CD14-positive monocyte (primary cell): ENCODE measurements around the gene PFDN1. TPM values are rescaled to one million over a fixed set of nuclear protein-coding genes. Genes with fewer than 3 reads are reported as not detected.
A peak's percentile ranks its signal among the peaks of the same experiment; 100 is the strongest.

Experiments
- DNase-seq, 3 donors: peaks; one replicate each; pipeline ENCODE4 v3.0.0-alpha.2; 2011 to 2022
- H2AFZ ChIP-seq: 2 replicates; pipeline ENCODE4 v1.6.0; 2012; ENCODE audit warnings: mild to moderate bottlenecking, low read depth, low read length, inconsistent platforms; ENCODE audit not compliant: insufficient read depth, poor library complexity, severe bottlenecking
- H3K27ac ChIP-seq, 2 donors: 1 replicate in 1 of 2; 2 replicates in 1 of 2; pipeline ENCODE4 v1.5.1; 2012 to 2013; ENCODE audit warnings: low read length in 2 of 2, control low read depth in 1 of 2, inconsistent platforms in 1 of 2, low read depth in 1 of 2, mild to moderate bottlenecking in 1 of 2
- H3K27me3 ChIP-seq, 2 donors: one replicate each; pipeline versions ENCODE4 v1.6.0 to v1.6.1; 2011 to 2013; ENCODE audit warnings: low read length in 2 of 2; ENCODE audit not compliant: control insufficient read depth in 2 of 2, insufficient read depth in 2 of 2
- H3K36me3 ChIP-seq, 2 donors: replicated peaks in 1 of 2; 1 replicate in 1 of 2; 2 replicates in 1 of 2; pipeline versions ENCODE4 v1.5.1 to v1.6.1; 2012 to 2013; ENCODE audit warnings: low read length in 2 of 2, control low read depth in 1 of 2, inconsistent platforms in 1 of 2, mild to moderate bottlenecking in 1 of 2; ENCODE audit not compliant: insufficient read depth in 2 of 2, control insufficient read depth in 1 of 2
- H3K4me1 ChIP-seq, 2 donors: 1 replicate in 1 of 2; 2 replicates in 1 of 2; pipeline versions ENCODE4 v1.5.1 to v1.6.1; 2012 to 2013; ENCODE audit warnings: low read length in 2 of 2, control low read depth in 1 of 2, inconsistent platforms in 1 of 2, mild to moderate bottlenecking in 1 of 2, moderate library complexity in 1 of 2; ENCODE audit not compliant: insufficient read depth in 2 of 2, control insufficient read depth in 1 of 2
- H3K4me2 ChIP-seq: replicated peaks from 2 replicates; pipeline ENCODE3; 2012; ENCODE audit warnings: low read length, moderate library complexity, mild to moderate bottlenecking; ENCODE audit not compliant: poor library complexity, severe bottlenecking; ENCODE audit errors: extremely low read depth
- H3K4me3 ChIP-seq, 3 experiments: fragments of 200-600 bp in 1 of 3; sonication (generic) in 1 of 3; replicated peaks in 1 of 3; 1 replicate in 2 of 3; 2 replicates in 1 of 3; pipeline ENCODE4 v1.5.1; 2011 to 2013; ENCODE audit warnings: low read length in 3 of 3, mild to moderate bottlenecking in 3 of 3, control low read depth in 2 of 3, low read depth in 2 of 3, inconsistent platforms in 1 of 3, moderate library complexity in 1 of 3
- H3K79me2 ChIP-seq: 2 replicates; pipeline ENCODE4 v1.6.0; 2012; ENCODE audit warnings: mild to moderate bottlenecking, control low read depth, inconsistent platforms, low read length, moderate library complexity; ENCODE audit not compliant: insufficient read depth
- H3K9ac ChIP-seq: 2 replicates; pipeline ENCODE4 v1.6.0; 2017; ENCODE audit warnings: low read length, mild to moderate bottlenecking; ENCODE audit not compliant: insufficient read depth, poor library complexity, severe bottlenecking
- H3K9me3 ChIP-seq, 2 donors: replicated peaks in 1 of 2; 1 replicate in 1 of 2; 2 replicates in 1 of 2; pipeline versions ENCODE4 v1.5.1 to v1.6.1; 2012 to 2013; ENCODE audit warnings: low read length in 2 of 2, control low read depth in 1 of 2; ENCODE audit not compliant: control insufficient read depth in 1 of 2, insufficient read depth in 1 of 2
- H4K20me1 ChIP-seq: 2 replicates; pipeline ENCODE4 v1.6.0; 2012; ENCODE audit warnings: mild to moderate bottlenecking, low read length, control low read depth, moderate library complexity; ENCODE audit not compliant: insufficient read depth
- H3K27ac Mint-ChIP-seq, 7 donors: one replicate each; pipeline ENCODE4 v1.8.0; 2020; ENCODE audit warnings: mild to moderate bottlenecking in 7 of 7, mixed read lengths in 7 of 7, moderate library complexity in 6 of 7, inconsistent platforms in 2 of 7
- H3K27me3 Mint-ChIP-seq, 3 donors: one replicate each; pipeline ENCODE4 v1.8.0; 2021 to 2022; ENCODE audit warnings: low read depth in 3 of 3, mild to moderate bottlenecking in 3 of 3, mixed read lengths in 3 of 3, moderate library complexity in 3 of 3, inconsistent platforms in 1 of 3
- H3K36me3 Mint-ChIP-seq, 2 donors: one replicate each; pipeline ENCODE4 v1.8.0; 2020; ENCODE audit warnings: mixed read lengths in 2 of 2, inconsistent platforms in 1 of 2, mild to moderate bottlenecking in 1 of 2
- H3K4me1 Mint-ChIP-seq: one replicate; pipeline ENCODE4 v1.8.0; 2020; ENCODE audit warnings: mild to moderate bottlenecking, mixed read lengths
- H3K4me3 Mint-ChIP-seq, 2 donors: one replicate each; pipeline ENCODE4 v1.8.0; 2020; ENCODE audit warnings: mild to moderate bottlenecking in 2 of 2, mixed read lengths in 2 of 2, moderate library complexity in 1 of 2
- H3K9me3 Mint-ChIP-seq, 7 donors: one replicate each; pipeline ENCODE4 v1.8.0; 2020 to 2022; ENCODE audit warnings: mixed read lengths in 7 of 7, mild to moderate bottlenecking in 6 of 7, moderate library complexity in 6 of 7, inconsistent platforms in 2 of 7
- WGBS: methylation state at CpG from one replicate; pipeline ENCODE4 v1.1.5; 2013; ENCODE audit warnings: missing lambda C conversion rate; ENCODE audit not compliant: insufficient coverage; 5-methylcytosine and 5-hydroxymethylcytosine counted together
- intact Hi-C, 2 donors: fragments of 100-400 bp; cut with micrococcal nuclease; formaldehyde crosslinking; loops; one replicate each; pipeline versions ENCODE4 v1.15.0 to v1.15.1; 2023
- polyA plus RNA-seq, 3 donors: library from polyadenylated mRNA; depleted of rRNA in 1 of 3; unstranded in 2 of 3; stranded (reverse) in 1 of 3; fragments of 300-500 nt in 2 of 3; fragments of >200 nt in 1 of 3; fragmentation: Illumina TruSeq in 2 of 3; gene quantifications; 1 replicate in 2 of 3; 2 replicates in 1 of 3; pipeline ENCODE4 v1.2.3, GENCODE V29; 2012 to 2021
- TF ChIP-seq, protein P1 (sequence below): fragments of 200-600 bp; IDR thresholded peaks from one replicate; pipeline ENCODE4 v1.8.0; 2022; ENCODE audit warnings: antibody characterized with exemption, mild to moderate bottlenecking

The PFDN1 gene
- polyA plus RNA-seq, 3 donors, result 44.7 to 105 (median 82.2) TPM

- WGBS, result 83% methylated on average over 1 of the region's 3 CpGs
- peak overlapping the region in 1 of 2 donors; percentile 62 for H3K27ac ChIP-seq
- H3K9me3 ChIP-seq, result no peaks in the 10 kb centered on the region
- peak overlapping the region; percentile 88 to 96 (median 93) for H3K27ac Mint-ChIP-seq
- H3K9ac ChIP-seq, result no peak overlapping the region
- peaks cover 50 to 57% of the 10 kb centered on the region in 2 donors for H3K36me3 Mint-ChIP-seq
- H3K36me3 ChIP-seq, result peaks cover 3 to 37% of the 10 kb centered on the region in 2 donors
- no peak for DNase-seq
- H3K4me2 ChIP-seq, result no peak overlapping the region
- H3K4me3 Mint-ChIP-seq, result no peak overlapping the region
- intact Hi-C loops, result loop anchor here (2.0 to 5.0 kb wide), 2 partner anchors 17 to 60 kb away; no protein-coding TSS in a partner anchor
- H3K27me3 ChIP-seq, result no peaks in the 10 kb centered on the region
- peaks cover 47% of the 10 kb centered on the region for H3K4me1 Mint-ChIP-seq
- peaks cover 18 to 26% of the 10 kb centered on the region in 2 donors for H3K4me1 ChIP-seq
- no peak overlapping the region for H2AFZ ChIP-seq
- no peak overlapping the region for H3K4me3 ChIP-seq
- no peaks in the 10 kb centered on the region for H3K9me3 Mint-ChIP-seq
- H4K20me1 ChIP-seq, result no peaks in the 10 kb centered on the region
- peaks cover 0 to 3% (median 1%) of the 10 kb centered on the region in 3 donors for H3K27me3 Mint-ChIP-seq
- TF ChIP-seq, protein P1, sequence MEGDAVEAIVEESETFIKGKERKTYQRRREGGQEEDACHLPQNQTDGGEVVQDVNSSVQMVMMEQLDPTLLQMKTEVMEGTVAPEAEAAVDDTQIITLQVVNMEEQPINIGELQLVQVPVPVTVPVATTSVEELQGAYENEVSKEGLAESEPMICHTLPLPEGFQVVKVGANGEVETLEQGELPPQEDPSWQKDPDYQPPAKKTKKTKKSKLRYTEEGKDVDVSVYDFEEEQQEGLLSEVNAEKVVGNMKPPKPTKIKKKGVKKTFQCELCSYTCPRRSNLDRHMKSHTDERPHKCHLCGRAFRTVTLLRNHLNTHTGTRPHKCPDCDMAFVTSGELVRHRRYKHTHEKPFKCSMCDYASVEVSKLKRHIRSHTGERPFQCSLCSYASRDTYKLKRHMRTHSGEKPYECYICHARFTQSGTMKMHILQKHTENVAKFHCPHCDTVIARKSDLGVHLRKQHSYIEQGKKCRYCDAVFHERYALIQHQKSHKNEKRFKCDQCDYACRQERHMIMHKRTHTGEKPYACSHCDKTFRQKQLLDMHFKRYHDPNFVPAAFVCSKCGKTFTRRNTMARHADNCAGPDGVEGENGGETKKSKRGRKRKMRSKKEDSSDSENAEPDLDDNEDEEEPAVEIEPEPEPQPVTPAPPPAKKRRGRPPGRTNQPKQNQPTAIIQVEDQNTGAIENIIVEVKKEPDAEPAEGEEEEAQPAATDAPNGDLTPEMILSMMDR, result no peak
- H3K79me2 ChIP-seq, result peaks cover 53% of the 10 kb centered on the region
Observed at GRCh38 chr5:140262221-140262620, 40.7 kb downstream of the PFDN1 start.

- no peaks in the 10 kb centered on the region for H3K9me3 ChIP-seq
- H3K27ac Mint-ChIP-seq, result peak overlapping the region; percentile 88 to 96 (median 93)
- H4K20me1 ChIP-seq, result no peaks in the 10 kb centered on the region
- H3K4me3 Mint-ChIP-seq, result no peak overlapping the region
- peak overlapping the region; percentile 22 for H3K9ac ChIP-seq
- no peaks in the 10 kb centered on the region for H3K9me3 Mint-ChIP-seq
- H3K36me3 Mint-ChIP-seq, result peaks cover 50 to 57% of the 10 kb centered on the region in 2 donors
- intact Hi-C loops, result loop anchor here (2.0 to 5.0 kb wide), 2 partner anchors 17 to 61 kb away; no protein-coding TSS in a partner anchor
- WGBS, result 60% methylated on average over 1 of the region's 8 CpGs
- H3K4me2 ChIP-seq, result peak overlapping the region; percentile 2
- no peak overlapping the region for H3K4me3 ChIP-seq
- no peaks in the 10 kb centered on the region for H3K27me3 ChIP-seq
- H3K4me1 ChIP-seq, result peaks cover 13 to 22% of the 10 kb centered on the region in 2 donors
- peak overlapping the region; percentile 30 to 62 for H3K27ac ChIP-seq
- peaks cover 40% of the 10 kb centered on the region for H3K4me1 Mint-ChIP-seq
- DNase-seq, result peak; percentile 96 to 98 (median 97)
- TF ChIP-seq, protein P1, result no peak
- H2AFZ ChIP-seq, result no peak overlapping the region
- H3K79me2 ChIP-seq, result peaks cover 49% of the 10 kb centered on the region
- peaks cover 3 to 34% of the 10 kb centered on the region in 2 donors for H3K36me3 ChIP-seq
- peaks cover 0 to 3% (median 1%) of the 10 kb centered on the region in 3 donors for H3K27me3 Mint-ChIP-seq
Observed at GRCh38 chr5:140261403-140262171, 41.3 kb downstream of the PFDN1 start.
